WTC11 (cell line): ENCODE results near the gene LRRC8C.

Experiments
- ARID4B ChIP-seq: sonication (generic); formaldehyde crosslinking; IDR thresholded peaks from 2 replicates; pipeline ENCODE4 v1.8.0; 2023; ENCODE audit warnings: missing genetic modification reagents, mild to moderate bottlenecking, borderline replicate concordance
- USF1 ChIP-seq: sonication (generic); formaldehyde crosslinking; IDR thresholded peaks from 2 replicates; pipeline ENCODE4 v1.8.0; 2022; ENCODE audit warnings: mild to moderate bottlenecking, missing genetic modification reagents
- ZNF121 ChIP-seq: sonication (generic); formaldehyde crosslinking; IDR thresholded peaks from 2 replicates; pipeline ENCODE4 v1.8.0; 2023; ENCODE audit warnings: missing genetic modification reagents

DNA sequence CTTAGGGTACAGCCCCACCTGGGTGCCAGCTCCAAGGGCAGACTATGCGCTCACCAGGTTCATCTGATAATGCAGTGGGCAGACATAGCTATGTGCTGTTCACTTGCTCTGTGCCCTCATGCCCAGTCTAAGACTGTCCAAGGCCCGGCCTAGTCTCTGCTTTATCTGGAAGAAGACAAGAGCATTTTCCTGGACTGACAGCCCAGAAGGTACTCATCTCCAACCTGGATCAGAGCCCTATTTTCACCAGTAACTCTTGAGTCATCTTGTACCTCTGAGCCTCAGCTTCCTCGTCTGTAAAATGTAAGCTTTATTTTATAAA, 28.5 kb upstream of the LRRC8C start:
- TF ChIP-seq ARID4B (CRISPR knock-in tag), result no peak
- no peak for TF ChIP-seq USF1 (CRISPR knock-in tag)
- no peak for TF ChIP-seq ZNF121 (CRISPR knock-in tag)
